Activated naive CD8-positive, alpha-beta T cell treated with anti-CD3 and anti-CD28 coated beads, Interleukin-2, amount 50 U/mL, for 24 hours (primary cell): Measurements from ENCODE around the gene IL34.

Experiments
- ATAC-seq: fragments of 150-1000 bp; cut with Tn5 transposase; one replicate; pipeline ENCODE4 v1.10.0; 2021
- DNase-seq: peaks from one replicate; pipeline ENCODE4 v3.0.0; 2021
- H3K27ac Mint-ChIP-seq: one replicate; pipeline ENCODE4 v1.8.0; 2021; ENCODE audit warnings: mild to moderate bottlenecking, mixed read lengths
- H3K27me3 Mint-ChIP-seq: one replicate; pipeline ENCODE4 v1.8.0; 2021; ENCODE audit warnings: mixed read lengths
- H3K36me3 Mint-ChIP-seq: one replicate; pipeline ENCODE4 v1.8.0; 2021; ENCODE audit warnings: low read depth, mixed read lengths
- H3K4me1 Mint-ChIP-seq: one replicate; pipeline ENCODE4 v1.8.0; 2021; ENCODE audit warnings: mixed read lengths
- H3K4me3 Mint-ChIP-seq: one replicate; pipeline ENCODE4 v1.8.0; 2021; ENCODE audit warnings: mild to moderate bottlenecking, moderate library complexity, mixed read lengths
- H3K9me3 Mint-ChIP-seq: one replicate; pipeline ENCODE4 v1.8.0; 2021; ENCODE audit warnings: mixed read lengths

The IL34 gene

DNA sequence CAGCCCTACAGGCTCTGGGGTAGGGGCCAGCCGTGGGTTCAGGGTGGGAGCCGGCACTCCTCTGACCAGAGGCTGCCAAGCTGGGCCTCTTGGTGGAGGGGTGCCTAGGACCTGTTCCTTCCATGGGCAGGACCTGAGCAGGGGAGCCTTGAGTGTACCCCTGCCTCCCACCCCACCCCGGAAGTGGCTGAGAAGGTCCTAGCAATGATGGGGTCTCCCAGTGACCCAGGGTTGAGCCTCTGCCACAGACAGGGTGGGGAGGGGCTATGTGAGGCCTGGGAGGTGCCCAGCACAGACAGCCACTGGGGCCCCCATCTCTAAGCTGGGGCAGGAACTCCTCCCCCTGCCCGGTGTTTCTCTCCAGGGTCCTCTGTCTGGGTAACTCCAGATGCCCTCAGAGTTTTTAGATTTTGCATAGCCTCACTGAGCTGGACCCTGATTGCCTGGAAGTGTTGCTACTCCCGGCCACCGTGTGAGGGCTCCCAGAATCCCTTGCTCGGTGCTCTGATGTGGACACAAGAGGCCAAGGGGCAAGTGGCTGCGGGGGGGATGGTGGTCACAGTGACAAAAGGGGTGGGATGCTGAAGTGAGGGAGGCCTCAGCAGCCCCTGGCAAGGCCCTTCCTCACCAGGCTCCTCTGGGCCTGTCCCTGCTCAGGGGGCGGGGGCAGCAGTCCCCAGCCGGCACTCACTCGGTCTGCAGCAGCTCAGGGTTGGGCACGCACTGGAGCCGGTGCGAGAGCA lies 45.9 kb downstream of the IL34 start:
- Mint-ChIP-seq H3K4me3 (no peak overlapping the region), H3K36me3 (peaks cover 2% of the 10 kb centered on the region), H3K27me3 (no peaks in the 10 kb centered on the region), H3K4me1 (peaks cover 21% of the 10 kb centered on the region), H3K27ac (no peak overlapping the region), H3K9me3 (no peaks in the 10 kb centered on the region)
- no peak for DNase-seq
- ATAC-seq: no peak

DNA sequence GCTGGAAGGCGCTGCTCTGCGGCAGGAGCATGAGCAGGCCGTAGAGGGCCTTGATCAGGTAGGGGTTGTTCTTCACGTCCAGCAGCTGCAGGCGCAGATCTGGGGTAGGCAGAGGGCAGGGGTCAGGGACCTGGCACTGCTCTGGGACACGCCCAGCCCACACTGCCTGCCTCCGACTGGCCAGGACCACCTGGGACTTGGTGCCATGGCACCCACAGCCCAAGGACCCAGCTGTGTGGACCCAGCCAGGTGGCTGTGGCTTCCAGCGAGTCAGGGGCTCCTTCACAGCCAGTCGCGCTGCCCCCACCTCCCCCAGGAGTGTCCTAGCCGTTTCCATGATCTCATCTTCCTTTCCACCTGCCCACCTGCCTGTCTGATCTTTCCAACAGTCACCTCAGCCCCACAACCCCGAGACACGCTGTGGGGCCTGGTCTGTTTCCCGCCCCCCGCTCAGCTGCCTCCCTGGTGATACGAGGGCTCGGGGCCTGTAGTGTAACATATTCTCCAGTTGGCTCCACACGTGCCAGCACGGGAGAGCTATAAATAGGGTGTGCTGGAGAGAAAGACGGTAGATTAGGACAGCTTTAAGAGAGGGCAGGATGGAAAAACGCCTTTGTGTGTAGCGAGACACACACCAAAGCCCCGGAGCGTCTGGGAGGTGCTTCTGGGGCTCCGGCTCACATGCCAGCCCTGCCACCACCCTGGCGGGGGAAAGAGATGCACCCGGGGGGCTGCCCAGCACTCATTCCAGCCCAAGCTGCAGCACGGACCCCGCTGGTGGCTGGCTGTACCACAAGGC lies 46.7 kb downstream of the IL34 start:
- no peak for DNase-seq

DNA sequence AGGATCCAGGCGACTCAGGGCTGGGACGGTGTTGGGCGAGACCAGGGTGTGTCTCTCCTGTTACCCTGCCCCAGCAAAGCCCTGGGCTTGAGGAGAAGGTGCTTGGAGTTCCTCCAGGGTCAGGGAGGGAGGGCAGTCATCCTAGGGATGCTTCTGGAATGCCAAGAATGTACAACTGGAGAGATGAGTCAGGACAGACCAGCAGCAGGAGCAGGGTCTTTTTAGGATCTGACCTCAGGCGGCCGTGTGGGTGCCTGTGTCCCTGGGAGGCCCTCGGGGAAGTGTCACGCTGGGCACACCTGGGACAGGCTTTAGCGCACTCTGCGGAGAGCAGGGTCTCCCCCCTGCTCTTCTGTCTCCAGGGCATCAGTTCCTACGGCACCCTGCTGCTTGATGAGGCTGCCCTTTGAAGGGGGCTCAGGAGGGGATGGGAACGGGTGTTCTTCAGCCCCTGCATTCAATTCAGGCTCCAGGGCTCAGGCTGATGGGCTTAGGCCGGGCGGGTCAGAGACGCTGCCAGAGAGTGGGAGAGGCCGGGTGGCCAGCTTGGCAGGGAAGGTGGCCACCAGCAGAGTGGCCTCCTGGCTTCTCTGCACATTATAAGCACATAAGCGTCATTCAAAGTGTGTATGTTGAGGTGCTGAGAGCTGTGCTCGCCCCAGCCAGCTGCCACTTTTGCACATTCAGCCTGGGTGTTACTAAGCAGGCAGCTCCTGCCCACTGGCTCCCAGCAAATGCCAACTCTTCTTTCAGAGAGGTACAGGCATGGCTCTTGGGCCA lies 47.9 kb downstream of the IL34 start:
- H3K36me3 Mint-ChIP-seq: peaks cover 7% of the 10 kb centered on the region
- H3K4me3 Mint-ChIP-seq: no peak overlapping the region
- H3K4me1 Mint-ChIP-seq: peaks cover 29% of the 10 kb centered on the region
- no peaks in the 10 kb centered on the region for H3K27me3 Mint-ChIP-seq
- DNase-seq (no peak), ATAC-seq (no peak)
- no peaks in the 10 kb centered on the region for H3K9me3 Mint-ChIP-seq
- H3K27ac Mint-ChIP-seq: no peak overlapping the region

More for the DNA sequence above, 46.7 kb downstream of the IL34 start:
- no peak for ATAC-seq
- H3K36me3 Mint-ChIP-seq: peaks cover 6% of the 10 kb centered on the region
- H3K4me1 Mint-ChIP-seq: peaks cover 25% of the 10 kb centered on the region
- no peak overlapping the region for H3K4me3 Mint-ChIP-seq
- H3K27ac Mint-ChIP-seq: peak overlapping the region; percentile 55
- H3K27me3 Mint-ChIP-seq: no peaks in the 10 kb centered on the region
- no peaks in the 10 kb centered on the region for H3K9me3 Mint-ChIP-seq

DNA sequence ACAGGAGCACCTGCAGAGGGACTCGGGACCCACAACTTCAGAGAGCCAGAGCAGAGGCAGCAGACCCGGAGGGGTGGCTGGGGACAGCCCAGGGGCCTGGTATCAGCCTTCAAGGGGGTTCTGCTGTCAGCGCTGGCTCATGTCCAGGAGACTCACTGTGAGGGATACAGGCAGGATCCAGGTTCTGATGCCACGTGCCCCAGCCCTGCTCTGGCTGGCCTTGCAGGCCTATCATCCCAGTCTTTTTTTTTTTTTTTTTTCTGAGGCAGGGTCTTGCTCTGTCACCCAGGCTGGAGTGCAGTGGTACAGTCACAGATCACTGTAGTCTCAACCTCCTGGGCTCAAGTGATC lies 48.5 kb downstream of the IL34 start:
- no peaks in the 10 kb centered on the region for H3K9me3 Mint-ChIP-seq
- no peak overlapping the region for H3K27ac Mint-ChIP-seq
- H3K27me3 Mint-ChIP-seq: no peaks in the 10 kb centered on the region
- H3K4me1 Mint-ChIP-seq: peaks cover 29% of the 10 kb centered on the region
- ATAC-seq (no peak), DNase-seq (no peak)
- H3K4me3 Mint-ChIP-seq: no peak overlapping the region
- peaks cover 7% of the 10 kb centered on the region for H3K36me3 Mint-ChIP-seq

DNA sequence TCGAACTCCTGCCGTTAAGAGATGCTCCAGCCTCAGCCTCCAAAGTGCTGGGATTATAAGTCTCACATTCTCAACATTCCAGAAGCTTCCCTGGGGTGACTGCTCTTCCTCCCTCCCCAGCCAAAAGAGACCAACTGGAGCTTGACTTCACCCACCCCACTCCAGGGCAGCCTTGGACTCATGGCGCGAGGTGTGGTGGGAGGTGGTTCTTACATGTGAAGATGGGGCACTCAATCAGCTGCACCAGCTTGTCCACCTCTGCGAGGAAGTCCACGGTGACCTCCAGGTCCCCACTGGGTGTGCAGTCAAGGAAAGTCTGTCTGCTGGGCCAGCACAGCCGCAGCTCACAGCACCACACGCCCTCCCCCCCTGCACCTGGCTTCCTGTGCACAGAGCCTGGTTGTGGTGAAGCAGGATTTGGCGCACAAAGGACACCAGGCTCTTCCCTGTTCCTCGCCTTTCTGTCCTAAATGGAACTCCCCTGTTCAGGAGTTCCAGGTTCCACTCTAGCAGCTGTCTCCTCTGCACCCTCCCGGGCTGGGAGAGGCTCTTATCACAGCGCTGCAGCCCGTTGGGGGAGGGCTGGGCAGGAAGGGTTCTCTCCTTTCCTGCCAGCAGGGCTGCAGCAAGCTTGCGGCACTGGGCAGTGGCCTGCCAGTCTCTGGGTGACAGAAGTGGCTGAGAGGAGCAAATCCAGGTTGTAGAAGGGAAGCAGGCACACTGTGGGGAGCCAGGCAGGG lies 49.1 kb downstream of the IL34 start:
- ATAC-seq (no peak), DNase-seq (no peak)
- Mint-ChIP-seq H3K9me3 (no peaks in the 10 kb centered on the region), H3K27ac (no peak overlapping the region), H3K4me1 (peaks cover 29% of the 10 kb centered on the region), H3K27me3 (no peaks in the 10 kb centered on the region), H3K4me3 (no peak overlapping the region), H3K36me3 (peaks cover 7% of the 10 kb centered on the region)

DNA sequence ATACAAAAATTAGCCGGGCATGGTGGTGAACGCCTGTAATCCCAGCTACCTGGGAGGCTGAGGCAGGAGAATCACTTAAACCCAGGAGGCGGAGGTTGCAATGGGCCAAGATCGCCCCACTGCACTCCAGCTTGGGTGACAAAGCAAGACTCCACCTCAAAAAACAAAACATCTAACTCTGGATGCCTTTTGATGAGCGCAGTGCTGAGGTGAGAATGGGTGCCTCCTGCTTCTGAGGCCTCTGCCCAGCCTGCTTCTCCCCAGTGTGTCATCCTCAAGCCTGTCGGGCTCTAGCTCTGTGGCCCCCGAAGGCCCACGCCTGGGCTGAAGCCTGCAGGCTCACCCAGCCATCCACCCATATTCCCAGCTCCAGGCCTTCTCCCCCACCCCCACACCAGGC lies 50.0 kb downstream of the IL34 start:
- DNase-seq: no peak
- Mint-ChIP-seq H3K36me3 (peaks cover 7% of the 10 kb centered on the region), H3K27me3 (no peaks in the 10 kb centered on the region), H3K4me3 (no peak overlapping the region), H3K27ac (no peak overlapping the region), H3K4me1 (peaks cover 29% of the 10 kb centered on the region), H3K9me3 (no peaks in the 10 kb centered on the region)
- no peak for ATAC-seq

DNA sequence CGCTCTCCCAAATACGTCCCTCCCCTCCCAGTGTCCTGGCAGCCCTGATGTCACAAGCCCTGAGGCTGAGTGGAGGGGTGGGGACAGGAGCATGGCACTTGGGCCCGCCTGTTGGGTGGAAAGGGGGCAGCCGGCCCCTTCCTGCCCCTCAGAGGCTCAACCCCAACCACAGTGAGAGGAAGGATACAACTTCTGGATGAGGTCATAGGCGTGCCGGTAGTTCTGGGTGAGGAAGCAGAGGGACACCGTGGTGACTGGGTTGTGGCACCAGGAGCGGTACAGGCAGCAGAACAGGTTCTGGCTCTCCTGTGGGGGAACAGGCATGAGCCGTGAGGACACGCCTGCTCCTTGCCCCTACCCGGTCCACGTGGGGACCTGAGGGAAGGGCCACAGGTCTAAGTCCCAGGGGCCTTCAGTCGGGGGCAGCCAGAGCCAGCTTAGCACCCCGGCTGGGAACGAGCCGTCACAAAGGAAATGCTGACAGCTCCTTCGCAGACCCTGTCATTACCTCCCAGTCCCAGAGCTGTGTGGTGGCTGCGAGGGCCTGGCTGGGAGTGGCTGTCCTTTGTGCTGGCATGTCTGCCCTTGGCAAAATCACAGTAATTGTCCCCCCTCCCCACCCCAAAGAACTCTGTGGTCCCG lies 50.7 kb downstream of the IL34 start:
- Mint-ChIP-seq H3K27ac (peak overlapping the region; percentile 49), H3K4me1 (peaks cover 29% of the 10 kb centered on the region), H3K9me3 (no peaks in the 10 kb centered on the region), H3K27me3 (no peaks in the 10 kb centered on the region), H3K36me3 (peaks cover 7% of the 10 kb centered on the region), H3K4me3 (no peak overlapping the region)
- ATAC-seq: peak; percentile 85
- peak; percentile 45 for DNase-seq

DNA sequence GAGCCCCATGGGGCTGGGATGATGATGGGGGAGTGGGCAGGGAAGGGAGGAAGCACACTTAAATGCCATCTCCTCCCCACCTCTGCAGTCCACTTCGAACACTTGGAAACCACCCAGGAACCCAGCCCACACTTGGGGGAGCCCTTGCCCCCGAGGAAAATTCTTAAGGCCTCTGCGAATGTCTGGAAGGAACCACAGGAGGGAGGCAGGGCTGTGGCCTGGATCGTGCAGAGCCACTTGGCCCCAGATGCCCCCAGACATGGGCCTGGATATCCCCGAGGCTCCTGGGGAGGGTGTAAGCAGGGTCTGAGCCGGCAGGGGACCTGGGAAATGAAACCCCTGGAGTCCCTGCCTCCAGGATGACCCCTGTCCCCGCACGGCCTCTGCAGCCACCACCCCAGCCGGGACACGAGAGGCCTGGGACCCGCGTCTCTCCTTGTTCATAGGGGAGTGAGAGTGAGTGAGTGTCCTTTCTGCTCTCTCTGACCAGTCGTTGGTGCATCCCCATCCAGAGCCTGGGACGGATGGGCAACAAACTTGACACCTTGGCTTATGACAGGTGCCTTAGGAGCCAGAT lies 51.3 kb downstream of the IL34 start:
- H3K27ac Mint-ChIP-seq: no peak overlapping the region
- H3K9me3 Mint-ChIP-seq: no peaks in the 10 kb centered on the region
- peaks cover 29% of the 10 kb centered on the region for H3K4me1 Mint-ChIP-seq

DNA sequence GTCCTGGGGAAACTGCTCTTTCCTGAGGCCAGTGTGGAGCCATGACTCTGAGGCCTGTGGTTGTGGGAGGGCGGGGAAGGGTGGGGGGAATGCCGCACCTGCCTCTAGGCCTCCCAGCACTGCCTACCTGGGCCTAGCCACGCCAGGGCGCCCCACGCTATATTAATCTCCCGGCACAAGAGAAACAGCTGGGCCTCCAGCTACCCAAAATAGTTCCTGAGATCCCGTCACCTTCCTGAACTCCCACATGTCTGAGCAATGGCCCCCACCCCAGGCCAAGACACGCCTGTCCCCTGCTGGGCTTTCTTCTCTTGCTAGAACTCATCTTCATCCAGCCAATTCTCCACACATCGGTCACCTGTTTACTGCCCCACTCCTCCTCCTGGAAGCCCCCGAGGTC lies 52.5 kb downstream of the IL34 start:
- ATAC-seq (no peak), DNase-seq (no peak)
- no peaks in the 10 kb centered on the region for H3K27me3 Mint-ChIP-seq
- H3K36me3 Mint-ChIP-seq: peaks cover 7% of the 10 kb centered on the region
- no peak overlapping the region for H3K27ac Mint-ChIP-seq
- peaks cover 26% of the 10 kb centered on the region for H3K4me1 Mint-ChIP-seq
- H3K4me3 Mint-ChIP-seq: no peak overlapping the region
- no peaks in the 10 kb centered on the region for H3K9me3 Mint-ChIP-seq

More for the DNA sequence above, 51.3 kb downstream of the IL34 start:
- DNase-seq (no peak), ATAC-seq (no peak)
- Mint-ChIP-seq H3K36me3 (peaks cover 7% of the 10 kb centered on the region), H3K4me3 (no peak overlapping the region), H3K27me3 (no peaks in the 10 kb centered on the region)

DNA sequence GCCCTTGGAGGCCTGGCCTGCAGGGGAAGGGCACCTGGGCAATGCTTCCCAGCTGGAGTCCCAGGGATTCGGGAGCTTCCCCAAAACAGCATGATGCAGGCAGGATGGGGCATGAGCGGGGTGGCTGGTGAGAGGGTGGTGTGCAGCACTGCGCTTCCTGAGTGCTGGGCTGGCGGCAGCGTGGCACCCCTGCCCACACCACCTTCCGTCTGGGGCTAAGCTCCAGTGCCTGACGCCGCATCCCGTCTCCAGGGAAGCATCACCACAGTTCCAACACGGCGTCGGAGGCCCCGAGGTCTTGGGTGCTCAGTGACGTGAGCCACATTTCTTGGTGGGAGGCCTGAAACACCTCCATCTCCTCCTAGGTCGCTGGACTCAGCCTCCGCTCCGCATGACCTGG lies 53.3 kb downstream of the IL34 start:
- no peaks in the 10 kb centered on the region for H3K27me3 Mint-ChIP-seq
- no peak for DNase-seq
- ATAC-seq: no peak
- peaks cover 7% of the 10 kb centered on the region for H3K36me3 Mint-ChIP-seq
- H3K4me3 Mint-ChIP-seq: no peak overlapping the region
- no peak overlapping the region for H3K27ac Mint-ChIP-seq
- H3K4me1 Mint-ChIP-seq: peaks cover 26% of the 10 kb centered on the region
- no peaks in the 10 kb centered on the region for H3K9me3 Mint-ChIP-seq

DNA sequence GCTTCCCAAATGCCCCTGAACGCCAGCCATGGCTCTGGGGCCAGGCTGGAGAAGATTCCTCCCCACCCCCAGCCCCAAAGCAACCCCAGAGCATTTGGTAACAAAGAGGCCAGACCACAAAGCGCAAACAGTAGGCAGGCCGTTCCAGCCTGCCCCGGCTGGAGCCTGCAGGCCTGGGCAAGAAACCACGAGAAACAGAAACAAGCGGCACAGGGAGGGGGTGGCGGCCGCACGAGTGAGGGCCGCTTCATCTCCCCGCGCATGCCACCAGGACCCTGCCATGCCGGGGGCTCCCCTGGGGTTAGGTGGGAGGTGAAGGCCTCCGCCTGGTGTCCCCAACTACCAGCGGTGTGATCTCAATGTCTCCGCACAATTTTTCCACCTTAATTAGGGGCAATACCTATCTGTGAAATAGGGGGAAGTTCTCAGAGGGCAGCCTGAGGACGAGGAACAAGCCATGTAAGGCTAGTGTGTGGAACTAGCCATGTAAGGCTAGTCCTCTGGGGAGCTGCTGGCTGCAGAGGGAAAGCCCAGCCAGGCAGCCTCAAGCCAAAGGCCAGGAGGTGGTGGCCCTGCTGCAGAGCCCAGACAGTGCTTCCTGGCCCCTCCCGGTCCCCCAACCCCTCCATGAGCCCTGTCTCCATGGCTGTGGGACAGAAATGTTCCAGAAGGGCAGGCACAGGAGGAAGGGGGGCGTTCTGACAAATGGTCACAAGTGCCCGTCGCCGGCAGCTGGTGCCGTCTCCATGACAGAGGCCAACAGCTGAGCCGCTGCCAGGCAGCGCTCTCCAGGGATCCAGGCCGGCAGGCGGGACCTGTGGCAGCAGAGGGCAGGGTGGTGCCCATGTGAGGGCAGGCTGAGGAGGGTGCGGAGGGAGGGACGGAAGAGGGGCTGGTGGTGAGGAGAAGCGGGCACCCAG lies 54.0 kb downstream of the IL34 start:
- H3K4me3 Mint-ChIP-seq: no peak overlapping the region
- H3K27me3 Mint-ChIP-seq: no peaks in the 10 kb centered on the region
- no peaks in the 10 kb centered on the region for H3K9me3 Mint-ChIP-seq
- ATAC-seq (no peak), DNase-seq (no peak)
- H3K4me1 Mint-ChIP-seq: peaks cover 24% of the 10 kb centered on the region
- H3K36me3 Mint-ChIP-seq: peaks cover 7% of the 10 kb centered on the region
- no peak overlapping the region for H3K27ac Mint-ChIP-seq

DNA sequence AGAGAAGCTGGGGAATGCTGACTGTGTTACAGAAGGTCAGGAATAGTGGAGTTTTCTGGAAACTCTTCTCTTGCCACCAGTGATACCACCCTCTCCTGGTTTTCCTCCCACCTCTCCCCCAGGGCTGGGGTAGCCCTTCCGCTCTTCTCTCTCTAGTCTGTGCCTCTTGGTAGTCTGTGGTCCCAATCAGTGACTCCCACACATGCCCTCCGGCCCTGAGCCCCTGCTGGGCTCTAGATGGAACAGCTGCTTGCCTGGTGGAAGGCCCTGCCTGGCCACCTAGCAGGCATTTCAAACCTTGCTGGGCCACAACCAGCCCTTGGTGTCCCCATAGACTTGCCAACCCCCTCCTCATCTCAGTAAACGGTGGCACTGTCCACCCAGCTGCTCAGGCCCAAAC lies 54.7 kb downstream of the IL34 start:
- Mint-ChIP-seq H3K9me3 (no peaks in the 10 kb centered on the region), H3K27me3 (no peaks in the 10 kb centered on the region), H3K27ac (no peak overlapping the region), H3K36me3 (peaks cover 4% of the 10 kb centered on the region), H3K4me1 (peaks cover 19% of the 10 kb centered on the region), H3K4me3 (no peak overlapping the region)
- ATAC-seq: no peak
- DNase-seq: no peak

DNA sequence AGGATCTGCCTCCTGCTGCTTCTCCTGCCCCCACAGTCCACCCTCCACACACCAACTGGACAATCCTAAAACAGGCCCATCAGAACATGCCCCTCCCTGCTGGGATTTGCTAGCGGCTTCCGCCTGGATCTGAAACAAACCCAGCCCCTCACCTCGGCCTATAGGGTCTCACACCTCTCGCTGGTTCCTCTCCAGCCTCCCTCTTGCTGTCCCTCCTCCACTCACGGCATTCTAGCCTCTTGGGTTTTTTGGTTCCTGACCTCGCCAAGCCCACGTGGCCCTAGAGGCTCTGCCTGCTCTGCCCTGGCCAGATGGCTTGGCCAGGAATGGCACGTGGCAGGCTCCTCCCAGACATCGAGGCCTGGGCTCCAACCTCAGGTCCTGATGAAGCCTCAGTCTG lies 55.2 kb downstream of the IL34 start:
- Mint-ChIP-seq H3K27me3 (no peaks in the 10 kb centered on the region), H3K9me3 (no peaks in the 10 kb centered on the region), H3K36me3 (peaks cover 4% of the 10 kb centered on the region), H3K27ac (no peak overlapping the region), H3K4me1 (peaks cover 14% of the 10 kb centered on the region), H3K4me3 (no peak overlapping the region)
- no peak for DNase-seq
- no peak for ATAC-seq
